PC-3 (cell line): ENCODE measurements around the gene MTRF1. TPM values are rescaled to one million over a fixed set of nuclear protein-coding genes. Genes with fewer than 3 reads are reported as not detected.

Experiments used
- ATAC-seq: fragments of 200-7000 bp; cut with Tn5 transposase; 2 replicates; pipeline ENCODE4 v1.9.1; 2020; ENCODE audit warnings: mild to moderate bottlenecking, moderate library complexity
- BruUV-seq: library from RNA; stranded (reverse); fragments of 400-500 nt; replicated peaks from 2 replicates; lab custom pipeline; 2021; lab: Mats Ljungman, UMichigan
- CTCF ChIA-PET: fragments of 300-600 bp; sonication (Branson Sonifier 250); formaldehyde crosslinking; loops from one replicate; lab custom pipeline; 2022; ENCODE audit warnings: antibody characterized with exemption; lab: Charles Lee
- POLR2A ChIA-PET: fragments of 300-600 bp; sonication (Branson Sonifier 250); formaldehyde crosslinking; loops from one replicate; lab custom pipeline; 2022; ENCODE audit warnings: antibody characterized with exemption; ENCODE audit not compliant: unreplicated experiment; lab: Charles Lee
- DNase-seq: peaks from one replicate; pipeline ENCODE4 v3.0.0-alpha.2; 2015
- H2AFZ ChIP-seq: fragments of 300-600 bp; sonication (generic); 2 replicates; pipeline ENCODE4 v1.6.0; 2016; ENCODE audit warnings: antibody characterized with exemption, low read length
- H3F3A ChIP-seq: fragments of 300-600 bp; sonication (generic); one replicate; pipeline ENCODE4 v1.6.0; 2017; ENCODE audit warnings: antibody characterized with exemption, low read length, control low read depth, mild to moderate bottlenecking; ENCODE audit not compliant: unreplicated experiment
- H3K27ac ChIP-seq: fragments of 300-600 bp; sonication (generic); 2 replicates; pipeline ENCODE4 v1.5.1; 2016; ENCODE audit warnings: mild to moderate bottlenecking, low read length
- H3K27me3 ChIP-seq: fragments of 300-600 bp; sonication (generic); 2 replicates; pipeline ENCODE4 v1.6.1; 2016; ENCODE audit warnings: low read length, mixed read lengths
- H3K36me3 ChIP-seq: fragments of 300-600 bp; sonication (generic); 2 replicates; pipeline ENCODE4 v1.6.1; 2016; ENCODE audit warnings: low read depth, mixed run types, low read length, mixed read lengths
- H3K4me1 ChIP-seq: fragments of 300-600 bp; sonication (generic); 2 replicates; pipeline ENCODE4 v1.5.1; 2016; ENCODE audit warnings: low read length; ENCODE audit not compliant: insufficient read depth
- H3K4me2 ChIP-seq: fragments of 300-600 bp; sonication (generic); 2 replicates; pipeline ENCODE4 v1.6.0; 2016; ENCODE audit warnings: low read length
- H3K4me3 ChIP-seq: fragments of 300-600 bp; sonication (generic); 2 replicates; pipeline ENCODE4 v1.5.1; 2016; ENCODE audit warnings: mild to moderate bottlenecking, low read length, mixed read lengths
- H3K79me2 ChIP-seq: fragments of 300-600 bp; sonication (generic); 2 replicates; pipeline ENCODE4 v1.6.1; 2017; ENCODE audit warnings: low read length, mixed read lengths
- H3K9ac ChIP-seq: fragments of 300-600 bp; sonication (generic); 2 replicates; pipeline ENCODE4 v1.6.0; 2016; ENCODE audit warnings: mild to moderate bottlenecking, low read length
- H3K9me2 ChIP-seq: fragments of 300-600 bp; sonication (generic); replicated peaks from 2 replicates; pipeline ENCODE4 v1.6.1; 2016; ENCODE audit warnings: mixed run types, low read length, mixed read lengths
- H3K9me3 ChIP-seq: fragments of 300-600 bp; sonication (generic); 2 replicates; pipeline ENCODE4 v1.6.1; 2016; ENCODE audit warnings: low read length, mixed read lengths
- H4K20me1 ChIP-seq: fragments of 300-600 bp; sonication (generic); 2 replicates; pipeline ENCODE4 v1.6.1; 2016; ENCODE audit warnings: low read length, mixed read lengths
- CTCF ChIP-seq: fragments of 300-600 bp; sonication (generic); conservative IDR thresholded peaks from 2 replicates; pipeline ENCODE4 v1.5.1; 2017; ENCODE audit warnings: antibody characterized with exemption, low read depth, mild to moderate bottlenecking, low read length
- EZH2 ChIP-seq: fragments of 300-600 bp; sonication (generic); IDR thresholded peaks from one replicate; pipeline ENCODE4 v1.6.1; 2017; ENCODE audit warnings: antibody characterized with exemption, mild to moderate bottlenecking, low read length; ENCODE audit not compliant: unreplicated experiment
- EZH2phosphoT487 ChIP-seq: fragments of 300-600 bp; sonication (generic); IDR thresholded peaks from 2 replicates; pipeline ENCODE4 v1.6.1; 2018; ENCODE audit warnings: mild to moderate bottlenecking, antibody characterized with exemption, low read length, borderline replicate concordance
- intact Hi-C: fragments of 100-400 bp; cut with micrococcal nuclease; formaldehyde crosslinking; loops from 2 replicates; pipeline ENCODE4 v1.9.0; 2023
- total RNA-seq: library from RNA; depleted of rRNA; stranded (reverse); fragments of >200 nt; gene quantifications from 2 replicates; pipeline ENCODE4 v1.2.3, GENCODE V29; 2014

Gene MTRF1
- total RNA-seq, 1 experiment from 2014 or later: 4.7 TPM

GRCh38 chr13:41241626-41242025 is 21.8 kb downstream of the MTRF1 start:
- Histone ChIP-seq H3K9me3 (no peaks in the 10 kb centered on the region), H4K20me1 (no peaks in the 10 kb centered on the region), H3K4me2 (no peak overlapping the region), H3K27me3 (no peaks in the 10 kb centered on the region), H3K4me3 (no peak overlapping the region), H3K79me2 (no peaks in the 10 kb centered on the region), H3F3A (no peaks in the 10 kb centered on the region), H3K27ac (no peak overlapping the region), H2AFZ (no peak overlapping the region), H3K4me1 (no peaks in the 10 kb centered on the region), H3K36me3 (no peaks in the 10 kb centered on the region), H3K9me2 (no peaks in the 10 kb centered on the region), H3K9ac (no peak overlapping the region)
- CTCF ChIA-PET: no interaction called here
- TF ChIP-seq EZH2 (no peak), EZH2phosphoT487 (no peak), CTCF (no peak)
- intact Hi-C loops: no loop called here
- DNase-seq (no peak), ATAC-seq (no peak)
- no TSS peak for BruUV-seq
- POLR2A ChIA-PET: no interaction called here

- H3K27me3 ChIP-seq: no peaks in the 10 kb centered on the region
- TF ChIP-seq EZH2phosphoT487 (no peak), EZH2 (no peak), CTCF (no peak)
- CTCF ChIA-PET: no interaction called here
- H3K9me3 ChIP-seq: no peaks in the 10 kb centered on the region
- intact Hi-C loops: no loop called here
- POLR2A ChIA-PET: interaction anchor here (0.7 kb wide), 1 partner anchor 903 kb away, joined by 4 read pairs; no protein-coding TSS in a partner anchor
- H4K20me1 ChIP-seq: no peaks in the 10 kb centered on the region
- H3K4me3 ChIP-seq: no peak overlapping the region
- no peak overlapping the region for H3K4me2 ChIP-seq
- ATAC-seq: no peak
- H3K27ac ChIP-seq: no peak overlapping the region
- no peak overlapping the region for H3K9ac ChIP-seq
- no TSS peak for BruUV-seq
- DNase-seq: no peak
- H3F3A ChIP-seq: no peaks in the 10 kb centered on the region
- no peaks in the 10 kb centered on the region for H3K9me2 ChIP-seq
- no peak overlapping the region for H2AFZ ChIP-seq
- H3K4me1 ChIP-seq: no peaks in the 10 kb centered on the region
- H3K36me3 ChIP-seq: no peaks in the 10 kb centered on the region
- H3K79me2 ChIP-seq: no peaks in the 10 kb centered on the region
Observed at GRCh38 chr13:41236369-41236768, 27.0 kb downstream of the MTRF1 start.

- CTCF ChIA-PET: interaction anchor here (0.5 kb wide), 1 partner anchor 1863 kb away, joined by 3 read pairs; no protein-coding TSS in a partner anchor
- Histone ChIP-seq H3K9me3 (no peaks in the 10 kb centered on the region), H4K20me1 (no peaks in the 10 kb centered on the region), H3K27me3 (no peaks in the 10 kb centered on the region), H3K9ac (no peak overlapping the region), H3K79me2 (no peaks in the 10 kb centered on the region), H3K36me3 (no peaks in the 10 kb centered on the region), H3K9me2 (no peaks in the 10 kb centered on the region), H3K27ac (no peak overlapping the region), H3K4me2 (no peak overlapping the region), H3F3A (no peaks in the 10 kb centered on the region), H2AFZ (no peak overlapping the region), H3K4me3 (no peak overlapping the region), H3K4me1 (no peaks in the 10 kb centered on the region)
- TF ChIP-seq EZH2phosphoT487 (no peak), EZH2 (no peak), CTCF (no peak)
- no peak for ATAC-seq
- POLR2A ChIA-PET: no interaction called here
- intact Hi-C loops: no loop called here
- BruUV-seq: no TSS peak
- no peak for DNase-seq
Observed at GRCh38 chr13:41232578-41233480, 30.5 kb downstream of the MTRF1 start.
